ENCODE results near the gene UBE2I. TPM values are rescaled to one million over a fixed set of nuclear protein-coding genes. Genes with fewer than 3 reads are reported as not detected.

UBE2I gene
- total and polyA plus RNA-seq, 4 donors, result 19.4 to 23.9 (median 22.5) TPM

GRCh38 chr16:1335211-1335971 lies 26.0 kb downstream of the UBE2I start:
- 46% methylated on average over 16 of the region's 16 CpGs for WGBS
- no peak for TF ChIP-seq YY1 (IDR thresholded peaks at IDR 0.05)
- TF ChIP-seq RXRA (IDR thresholded peaks at IDR 0.05), result no peak
- TF ChIP-seq RAD21 (IDR thresholded peaks at IDR 0.05), result no peak
- no peak for TF ChIP-seq GABPA (IDR thresholded peaks at IDR 0.05 in 1 of 2, conservative IDR thresholded peaks at IDR 0.05 in 1 of 2)
- TF ChIP-seq TAF1 (conservative IDR thresholded peaks at IDR 0.05), result no peak
- TF ChIP-seq HNF4G (IDR thresholded peaks at IDR 0.05), result no peak
- no peak for TF ChIP-seq EGR1 (IDR thresholded peaks at IDR 0.05; ENCODE audit: low read depth in 2 of 2)
- DNase-seq (ENCODE audit: low spot score), result no peak
- no peak overlapping the region for H3K27ac ChIP-seq (ENCODE audit: low read depth in 1 of 2, low read length in 2 of 2)
- peaks cover 0 to 2% (median 0%) of the 10 kb centered on the region in 4 donors for H3K27me3 ChIP-seq (ENCODE audit: control insufficient read depth in 4 of 4, insufficient read depth in 4 of 4, low read length in 3 of 4)
- peaks cover 0 to 2% (median 0%) of the 10 kb centered on the region in 4 donors for H3K9me3 ChIP-seq (ENCODE audit: control insufficient read depth in 4 of 4, low read length in 3 of 4)
- H3K4me3 ChIP-seq (ENCODE audit: low read depth in 1 of 3, low read length in 3 of 3), result no peak overlapping the region
- H3K4me1 ChIP-seq (ENCODE audit: control insufficient read depth in 4 of 4, insufficient read depth in 4 of 4, low read length in 3 of 4), result peaks cover 6 to 15% (median 12%) of the 10 kb centered on the region in 4 donors
- no peak overlapping the region for H3K9ac ChIP-seq (ENCODE audit: low read depth in 1 of 2, low read length in 2 of 2)
- H3K36me3 ChIP-seq (ENCODE audit: control insufficient read depth in 4 of 4, insufficient read depth in 3 of 4, low read depth in 1 of 4, low read length in 3 of 4), result no peaks in the 10 kb centered on the region

GRCh38 chr16:1335996-1336395 lies 26.6 kb downstream of the UBE2I start:
- no peak overlapping the region for H3K9ac ChIP-seq (ENCODE audit: low read depth in 1 of 2, low read length in 2 of 2)
- peaks cover 6 to 15% (median 12%) of the 10 kb centered on the region in 4 donors for H3K4me1 ChIP-seq (ENCODE audit: control insufficient read depth in 4 of 4, insufficient read depth in 4 of 4, low read length in 3 of 4)
- TF ChIP-seq FOXA1 (IDR thresholded peaks at IDR 0.05), result no peak
- no peak for TF ChIP-seq YY1 (IDR thresholded peaks at IDR 0.05)
- no peak for TF ChIP-seq HNF4A (conservative IDR thresholded peaks at IDR 0.05)
- no peak for DNase-seq (ENCODE audit: low spot score)
- H3K36me3 ChIP-seq (ENCODE audit: control insufficient read depth in 4 of 4, insufficient read depth in 3 of 4, low read depth in 1 of 4, low read length in 3 of 4), result no peaks in the 10 kb centered on the region
- H3K27me3 ChIP-seq (ENCODE audit: control insufficient read depth in 4 of 4, insufficient read depth in 4 of 4, low read length in 3 of 4), result peaks cover 0 to 2% (median 0%) of the 10 kb centered on the region in 4 donors
- H3K27ac ChIP-seq (ENCODE audit: low read depth in 1 of 2, low read length in 2 of 2), result no peak overlapping the region
- H3K9me3 ChIP-seq (ENCODE audit: control insufficient read depth in 4 of 4, low read length in 3 of 4), result no peaks in the 10 kb centered on the region
- WGBS, result 18% methylated on average over 12 of the region's 12 CpGs
- no peak overlapping the region for H3K4me3 ChIP-seq (ENCODE audit: low read depth in 1 of 3, low read length in 3 of 3)

DNA sequence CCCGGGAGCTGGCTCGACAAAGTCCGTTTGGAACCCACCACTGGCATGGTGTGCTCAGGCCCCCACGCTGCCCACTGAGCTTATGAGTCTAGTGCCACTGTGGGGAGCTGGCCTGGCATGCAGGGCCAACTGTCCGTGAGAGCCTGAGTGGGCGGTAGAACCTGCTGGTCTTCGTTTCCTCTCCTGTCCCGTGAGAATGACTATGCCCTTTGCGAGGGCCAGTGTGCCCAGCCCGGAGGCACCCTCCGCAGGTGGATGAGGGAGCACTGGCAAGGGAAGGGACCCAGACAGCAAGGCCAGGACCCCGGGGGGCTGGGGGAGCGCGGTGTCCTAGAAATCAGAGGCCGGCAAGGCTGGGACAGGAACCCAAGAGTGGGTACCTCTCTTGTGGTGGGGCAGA lies 27.2 kb downstream of the UBE2I start:
- 70% methylated on average over 15 of the region's 15 CpGs for WGBS
- no peak overlapping the region for H3K4me3 ChIP-seq (ENCODE audit: low read depth in 1 of 3, low read length in 3 of 3)
- peaks cover 0 to 2% (median 0%) of the 10 kb centered on the region in 4 donors for H3K27me3 ChIP-seq (ENCODE audit: control insufficient read depth in 4 of 4, insufficient read depth in 4 of 4, low read length in 3 of 4)
- H3K9me3 ChIP-seq (ENCODE audit: control insufficient read depth in 4 of 4, low read length in 3 of 4), result no peaks in the 10 kb centered on the region
- H3K36me3 ChIP-seq (ENCODE audit: control insufficient read depth in 4 of 4, insufficient read depth in 3 of 4, low read depth in 1 of 4, low read length in 3 of 4), result no peaks in the 10 kb centered on the region
- peaks cover 3 to 14% (median 8%) of the 10 kb centered on the region in 4 donors for H3K4me1 ChIP-seq (ENCODE audit: control insufficient read depth in 4 of 4, insufficient read depth in 4 of 4, low read length in 3 of 4)
- no peak overlapping the region for H3K27ac ChIP-seq (ENCODE audit: low read depth in 1 of 2, low read length in 2 of 2)
- TF ChIP-seq YY1 (IDR thresholded peaks at IDR 0.05) (no peak), FOXA2 (IDR thresholded peaks at IDR 0.05) (no peak), RXRA (IDR thresholded peaks at IDR 0.05) (no peak), REST (IDR thresholded peaks at IDR 0.05) (no peak), HNF4A (conservative IDR thresholded peaks at IDR 0.05) (no peak), GABPA (IDR thresholded peaks at IDR 0.05 in 1 of 2, conservative IDR thresholded peaks at IDR 0.05 in 1 of 2) (no peak), TAF1 (conservative IDR thresholded peaks at IDR 0.05) (no peak), NR2F2 (IDR thresholded peaks at IDR 0.05) (no peak), RAD21 (IDR thresholded peaks at IDR 0.05) (no peak), FOXA1 (IDR thresholded peaks at IDR 0.05) (no peak), SP1 (IDR thresholded peaks at IDR 0.05) (no peak), CTCF (IDR thresholded peaks at IDR 0.05; ENCODE audit: low read depth, low read length, missing input control) (no peak), ZBTB33 (IDR thresholded peaks at IDR 0.05) (no peak), JUND (IDR thresholded peaks at IDR 0.05) (no peak)
- TF ChIP-seq, protein P1, sequence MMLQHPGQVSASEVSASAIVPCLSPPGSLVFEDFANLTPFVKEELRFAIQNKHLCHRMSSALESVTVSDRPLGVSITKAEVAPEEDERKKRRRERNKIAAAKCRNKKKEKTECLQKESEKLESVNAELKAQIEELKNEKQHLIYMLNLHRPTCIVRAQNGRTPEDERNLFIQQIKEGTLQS (IDR thresholded peaks at IDR 0.05), result no peak
- no peak for DNase-seq (ENCODE audit: low spot score)
- H3K9ac ChIP-seq (ENCODE audit: low read depth in 1 of 2, low read length in 2 of 2), result no peak overlapping the region
